Subcutaneous abdominal adipose tissue (tissue), 5 donors: Measurements from ENCODE around the gene MRE11.

Experiments
- H3K27ac ChIP-seq: one replicate; pipeline ENCODE4 v1.7.0; 2013; ENCODE audit warnings: low read depth, mild to moderate bottlenecking, inconsistent platforms, low read length, moderate library complexity
- H3K27me3 ChIP-seq, 5 donors: one replicate each; pipeline ENCODE4 v1.7.0; 2013; ENCODE audit warnings: low read length in 5 of 5, inconsistent platforms in 1 of 5; ENCODE audit not compliant: control insufficient read depth in 5 of 5, insufficient read depth in 4 of 5
- H3K36me3 ChIP-seq, 5 donors: one replicate each; pipeline ENCODE4 v1.7.0; 2013; ENCODE audit warnings: low read length in 5 of 5; ENCODE audit not compliant: control insufficient read depth in 5 of 5, insufficient read depth in 5 of 5
- H3K4me1 ChIP-seq, 5 donors: one replicate each; pipeline ENCODE4 v1.7.0; 2013; ENCODE audit warnings: low read length in 5 of 5, mild to moderate bottlenecking in 3 of 5, moderate library complexity in 1 of 5; ENCODE audit not compliant: control insufficient read depth in 5 of 5, insufficient read depth in 5 of 5
- H3K4me3 ChIP-seq, 5 donors: one replicate each; pipeline ENCODE4 v1.7.0; 2013; ENCODE audit warnings: low read length in 5 of 5, low read depth in 1 of 5
- H3K9ac ChIP-seq, 5 donors: one replicate each; pipeline ENCODE4 v1.7.0; 2013; ENCODE audit warnings: low read length in 5 of 5, mild to moderate bottlenecking in 4 of 5, moderate library complexity in 3 of 5
- H3K9me3 ChIP-seq, 5 donors: one replicate each; pipeline ENCODE4 v1.7.0; 2013; ENCODE audit warnings: low read length in 5 of 5; ENCODE audit not compliant: control insufficient read depth in 5 of 5
- donor health status: healthy.
- donor health status: healthy.
- donor health status: healthy.
- donor health status: healthy.
- donor health status: healthy.

MRE11 gene

DNA sequence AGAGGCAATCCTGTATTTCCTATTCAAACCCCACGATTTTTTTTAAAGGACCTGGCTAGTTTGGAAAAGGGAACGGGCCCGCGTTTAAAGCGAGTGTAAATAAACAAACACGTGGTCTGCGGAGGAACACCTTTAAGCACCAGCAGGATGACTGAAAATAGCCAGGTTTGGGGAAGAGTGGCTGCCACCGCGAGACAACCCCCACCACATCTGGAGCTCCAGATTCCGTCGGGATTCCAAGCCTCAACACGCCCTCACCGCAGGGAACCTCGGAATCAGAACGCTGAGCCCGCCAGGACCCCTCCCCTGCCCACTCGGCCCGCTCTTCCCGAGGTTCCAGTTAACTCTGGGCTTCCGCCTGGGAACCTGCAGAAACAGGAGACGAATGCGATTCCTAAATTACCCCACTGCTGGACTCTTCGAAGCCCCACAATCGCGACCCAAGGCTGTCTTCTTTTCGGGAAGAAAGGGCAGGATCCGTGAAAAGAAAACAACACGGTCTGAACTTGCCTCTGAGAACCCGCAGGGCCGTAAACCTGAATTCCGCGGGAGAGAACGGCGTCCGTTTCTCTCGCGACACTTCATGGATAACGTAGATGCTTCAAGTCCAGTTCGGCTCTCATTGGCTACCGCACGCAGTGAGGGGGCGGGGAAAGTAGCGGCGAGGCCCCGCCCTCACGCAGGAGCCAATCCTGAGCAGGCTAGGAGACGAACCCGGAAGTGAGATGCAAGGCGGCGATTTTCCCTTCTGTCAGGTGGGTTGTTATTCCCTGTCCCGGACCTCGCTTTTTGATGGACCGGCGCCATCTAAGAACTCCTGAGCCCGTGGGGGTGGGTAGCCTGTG, at the start of gene MRE11, which contains the start of gene ANKRD49:
TSS of gene MRE11 (minus strand) at position 564 of the 845 bp plus-strand sequence. CDS start 1,043 bp downstream, outside the sequence.
TSS of gene ANKRD49 (plus strand) at position 704 of the 845 bp plus-strand sequence. CDS start 2,710 bp downstream, outside the sequence.
- peak within 1 kb of the TSS; percentile 88 to 98 (median 93) for H3K9ac ChIP-seq
- peak within 1 kb of the TSS; percentile 82 for H3K27ac ChIP-seq
- H3K36me3 ChIP-seq, result peaks cover 22 to 32% (median 28%) of the 10 kb centered on the region in 5 donors
- no peaks in the 10 kb centered on the region for H3K9me3 ChIP-seq
- peak within 1 kb of the TSS; percentile 94 to 99 (median 99) for H3K4me3 ChIP-seq
- H3K27me3 ChIP-seq, result no peaks in the 10 kb centered on the region
- H3K4me1 ChIP-seq, result peaks cover 0 to 25% (median 23%) of the 10 kb centered on the region in 5 donors

- Histone ChIP-seq H3K9ac (no peak overlapping the region), H3K9me3 (no peaks in the 10 kb centered on the region), H3K4me1 (peaks cover 0 to 24% (median 19%) of the 10 kb centered on the region in 5 donors), H3K4me3 (no peak overlapping the region), H3K36me3 (no peaks in the 10 kb centered on the region), H3K27me3 (no peaks in the 10 kb centered on the region), H3K27ac (no peak overlapping the region)
Measured at GRCh38 chr11:94539420-94539819, 45.8 kb upstream of the MRE11 start.

- Histone ChIP-seq H3K9ac (no peak overlapping the region), H3K9me3 (no peaks in the 10 kb centered on the region), H3K36me3 (no peaks in the 10 kb centered on the region), H3K27ac (no peak overlapping the region), H3K4me3 (no peak overlapping the region), H3K27me3 (no peaks in the 10 kb centered on the region), H3K4me1 (peaks cover 0 to 29% (median 23%) of the 10 kb centered on the region in 5 donors)
Measured at GRCh38 chr11:94537031-94537600, 43.5 kb upstream of the MRE11 start.

DNA sequence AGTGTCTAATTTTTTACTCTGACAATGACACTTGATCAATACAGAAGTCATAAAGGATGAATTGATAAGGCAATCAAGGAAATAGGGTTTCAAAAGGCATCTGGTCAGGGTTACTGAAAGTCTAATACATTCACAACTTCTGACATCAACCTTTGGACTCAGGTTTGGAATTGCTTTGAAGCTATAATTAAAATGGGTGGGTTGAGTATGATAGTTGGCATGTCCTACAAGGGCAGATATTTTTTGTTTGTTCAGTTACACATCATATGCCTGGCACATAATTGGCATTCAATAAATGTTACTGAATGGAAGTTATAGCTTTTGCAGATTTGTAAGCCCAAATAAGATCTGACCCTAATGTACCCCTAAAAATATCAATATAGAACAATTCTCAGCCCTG, 42.7 kb upstream of the MRE11 start:
- H3K9me3 ChIP-seq, result no peaks in the 10 kb centered on the region
- H3K4me1 ChIP-seq, result peaks cover 0 to 29% (median 23%) of the 10 kb centered on the region in 5 donors
- H3K9ac ChIP-seq, result no peak overlapping the region
- no peaks in the 10 kb centered on the region for H3K27me3 ChIP-seq
- no peak overlapping the region for H3K4me3 ChIP-seq
- no peak overlapping the region for H3K27ac ChIP-seq
- H3K36me3 ChIP-seq, result no peaks in the 10 kb centered on the region

- Histone ChIP-seq H3K27ac (peak overlapping the region; percentile 45), H3K9me3 (no peaks in the 10 kb centered on the region), H3K36me3 (no peaks in the 10 kb centered on the region), H3K4me1 (peaks cover 0 to 29% (median 23%) of the 10 kb centered on the region in 5 donors), H3K27me3 (no peaks in the 10 kb centered on the region), H3K9ac (peak overlapping the region in 3 of 5 donors; percentile 0 to 7 (median 2)), H3K4me3 (peak overlapping the region in 2 of 5 donors; percentile 1 to 30)
Measured at GRCh38 chr11:94533696-94534630, 40.3 kb upstream of the MRE11 start.

GRCh38 chr11:94533206-94533605, 39.6 kb upstream of the MRE11 start:
- Histone ChIP-seq H3K27me3 (no peaks in the 10 kb centered on the region), H3K36me3 (no peaks in the 10 kb centered on the region), H3K9ac (peak overlapping the region in 1 of 5 donors; percentile 2), H3K4me3 (no peak overlapping the region), H3K9me3 (no peaks in the 10 kb centered on the region), H3K4me1 (peaks cover 0 to 29% (median 23%) of the 10 kb centered on the region in 5 donors), H3K27ac (peak overlapping the region; percentile 45)

DNA sequence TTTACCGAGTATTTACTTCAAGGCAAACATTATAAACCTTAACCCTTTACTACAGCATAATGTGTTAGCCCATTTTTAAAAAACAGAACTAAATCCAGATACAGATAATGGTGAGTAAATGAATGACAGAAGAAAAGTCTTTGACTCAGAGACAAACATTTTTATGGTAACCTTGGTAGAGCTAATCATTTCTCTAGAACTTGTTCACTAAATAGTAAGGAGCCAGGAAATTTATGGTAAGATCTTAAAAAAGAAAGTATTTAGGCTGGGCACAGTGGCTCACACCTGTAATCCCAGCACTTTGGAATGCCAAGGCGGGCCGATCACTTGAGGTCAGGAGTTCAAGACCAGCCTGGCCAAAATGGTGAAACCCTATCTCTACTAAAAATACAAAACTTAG, 38.6 kb upstream of the MRE11 start:
- Histone ChIP-seq H3K27ac (no peak overlapping the region), H3K9me3 (no peaks in the 10 kb centered on the region), H3K36me3 (no peaks in the 10 kb centered on the region)

DNA sequence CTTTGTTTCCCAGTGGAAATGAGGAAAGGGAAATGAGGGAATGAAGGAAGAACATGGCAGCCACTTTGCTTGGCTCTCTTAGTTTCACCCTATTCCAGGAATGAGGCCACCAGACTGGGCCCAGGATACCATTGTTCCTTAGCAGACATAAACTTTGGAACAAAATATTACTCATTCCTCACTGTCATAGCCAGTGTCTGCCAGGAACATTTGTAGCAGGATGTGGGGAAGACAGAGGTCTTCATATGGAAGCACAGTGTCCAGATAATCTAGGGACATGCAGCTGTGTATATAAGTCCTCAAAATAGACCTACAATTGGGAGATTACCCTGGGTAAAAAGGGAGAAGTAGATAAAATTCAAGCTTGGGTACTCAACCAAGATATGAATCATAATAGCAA, 34.9 kb upstream of the MRE11 start:
- H3K4me3 ChIP-seq, result no peak overlapping the region
- no peak overlapping the region for H3K9ac ChIP-seq
- H3K4me1 ChIP-seq, result peaks cover 0 to 9% (median 6%) of the 10 kb centered on the region in 5 donors
- H3K9me3 ChIP-seq, result no peaks in the 10 kb centered on the region
- H3K27me3 ChIP-seq, result no peaks in the 10 kb centered on the region
- no peak overlapping the region for H3K27ac ChIP-seq
- no peaks in the 10 kb centered on the region for H3K36me3 ChIP-seq

More for the DNA sequence above, 38.6 kb upstream of the MRE11 start:
- Histone ChIP-seq H3K27me3 (no peaks in the 10 kb centered on the region), H3K9ac (no peak overlapping the region), H3K4me1 (peaks cover 0 to 23% (median 21%) of the 10 kb centered on the region in 5 donors), H3K4me3 (no peak overlapping the region)

GRCh38 chr11:94526645-94527438, 33.2 kb upstream of the MRE11 start:
- Histone ChIP-seq H3K9me3 (no peaks in the 10 kb centered on the region), H3K4me3 (no peak overlapping the region), H3K27me3 (no peaks in the 10 kb centered on the region), H3K36me3 (no peaks in the 10 kb centered on the region), H3K9ac (no peak overlapping the region), H3K4me1 (peaks cover 0 to 4% (median 0%) of the 10 kb centered on the region in 5 donors), H3K27ac (no peak overlapping the region)
